ENCODE measurements around the gene MBD3L4. TPM values are rescaled to one million over a fixed set of nuclear protein-coding genes. Genes with fewer than 3 reads are reported as not detected.

MBD3L4 gene
- total RNA-seq, 1 experiment from 2014 or later, result not detected

GRCh38 chr19:7074705-7075282, 34.8 kb upstream of the MBD3L4 start:
- no peak for DNase-seq
- H3K4me3 Mint-ChIP-seq (ENCODE audit: low read depth, unreplicated experiment), result no peak overlapping the region
- peaks cover 66% of the 10 kb centered on the region for H3K36me3 Mint-ChIP-seq (ENCODE audit: insufficient read depth, unreplicated experiment)
- CTCF ChIA-PET, result no interaction called here
- no peaks in the 10 kb centered on the region for H3K4me1 Mint-ChIP-seq (ENCODE audit: low read depth, unreplicated experiment)
- H3K9me3 Mint-ChIP-seq (ENCODE audit: low read depth, unreplicated experiment), result peaks cover 13% of the 10 kb centered on the region
- intact Hi-C loops (cut with micrococcal nuclease; ENCODE audit: unreplicated experiment), result no loop called here
- H3K27me3 Mint-ChIP-seq (ENCODE audit: unreplicated experiment), result no peaks in the 10 kb centered on the region
- H3K27ac Mint-ChIP-seq (ENCODE audit: unreplicated experiment), result no peak overlapping the region
- TF ChIP-seq CTCF (IDR thresholded peaks at IDR 0.05; ENCODE audit: unreplicated experiment), result no peak
- no TSS peak for BruUV-seq (replicated peaks)

GRCh38 chr19:7072541-7072940, 32.6 kb upstream of the MBD3L4 start:
- DNase-seq, result no peak
- Mint-ChIP-seq H3K4me1 (ENCODE audit: low read depth, unreplicated experiment) (no peaks in the 10 kb centered on the region), H3K27ac (ENCODE audit: unreplicated experiment) (peak overlapping the region; percentile 52), H3K9me3 (ENCODE audit: low read depth, unreplicated experiment) (peaks cover 6% of the 10 kb centered on the region), H3K36me3 (ENCODE audit: insufficient read depth, unreplicated experiment) (peaks cover 56% of the 10 kb centered on the region), H3K27me3 (ENCODE audit: unreplicated experiment) (no peaks in the 10 kb centered on the region), H3K4me3 (ENCODE audit: low read depth, unreplicated experiment) (no peak overlapping the region)
- no peak for TF ChIP-seq CTCF (IDR thresholded peaks at IDR 0.05; ENCODE audit: unreplicated experiment)
- CTCF ChIA-PET, result no interaction called here
- BruUV-seq (replicated peaks), result no TSS peak
- intact Hi-C loops (cut with micrococcal nuclease; ENCODE audit: unreplicated experiment), result no loop called here

- H3K4me1 Mint-ChIP-seq (ENCODE audit: low read depth, unreplicated experiment), result no peaks in the 10 kb centered on the region
- H3K27me3 Mint-ChIP-seq (ENCODE audit: unreplicated experiment), result no peaks in the 10 kb centered on the region
- CTCF ChIA-PET, result no interaction called here
- no peak for TF ChIP-seq CTCF (IDR thresholded peaks at IDR 0.05; ENCODE audit: unreplicated experiment)
- peaks cover 8% of the 10 kb centered on the region for H3K9me3 Mint-ChIP-seq (ENCODE audit: low read depth, unreplicated experiment)
- DNase-seq, result no peak
- intact Hi-C loops (cut with micrococcal nuclease; ENCODE audit: unreplicated experiment), result no loop called here
- no TSS peak for BruUV-seq (replicated peaks)
- H3K27ac Mint-ChIP-seq (ENCODE audit: unreplicated experiment), result peak overlapping the region; percentile 17
- H3K4me3 Mint-ChIP-seq (ENCODE audit: low read depth, unreplicated experiment), result peak overlapping the region; percentile 92
- peaks cover 48% of the 10 kb centered on the region for H3K36me3 Mint-ChIP-seq (ENCODE audit: insufficient read depth, unreplicated experiment)
Observed at GRCh38 chr19:7069904-7070226, 29.9 kb upstream of the MBD3L4 start.

- peaks cover 7% of the 10 kb centered on the region for H3K9me3 Mint-ChIP-seq (ENCODE audit: low read depth, unreplicated experiment)
- H3K4me1 Mint-ChIP-seq (ENCODE audit: low read depth, unreplicated experiment), result no peaks in the 10 kb centered on the region
- no peaks in the 10 kb centered on the region for H3K27me3 Mint-ChIP-seq (ENCODE audit: unreplicated experiment)
- no peak for TF ChIP-seq CTCF (IDR thresholded peaks at IDR 0.05; ENCODE audit: unreplicated experiment)
- H3K27ac Mint-ChIP-seq (ENCODE audit: unreplicated experiment), result peak within 1 kb of the TSS; percentile 17
- CTCF ChIA-PET, result interaction anchor here (0.5 to 0.7 kb wide), 3 partner anchors 28 to 291 kb away, joined by 3 to 5 read pairs (median 3); no protein-coding TSS in a partner anchor
- peak; percentile 96 for DNase-seq
- peak within 1 kb of the TSS; percentile 92 for H3K4me3 Mint-ChIP-seq (ENCODE audit: low read depth, unreplicated experiment)
- no TSS peak for BruUV-seq (replicated peaks)
- intact Hi-C loops (cut with micrococcal nuclease; ENCODE audit: unreplicated experiment), result no loop called here
- peaks cover 43% of the 10 kb centered on the region for H3K36me3 Mint-ChIP-seq (ENCODE audit: insufficient read depth, unreplicated experiment)
Observed at GRCh38 chr19:7069042-7069903, 29.3 kb upstream of the MBD3L4 start, which contains the start of gene ZNF557. TSS of gene ZNF557 (plus strand) at chr19:7069703. CDS start at chr19:7075075, 5,372 bp downstream.

Measured in Calu3 (cell line).